Stimulated activated CD8-positive, alpha-beta memory T cell treated with anti-CD3 and anti-CD28 coated beads, Interleukin-4, amount 100 ng/mL, for 4 hours (primary cell): Measurements from ENCODE around the gene CALD1.

Source experiments
- DNase-seq, 2 donors: peaks; one replicate each; pipeline ENCODE4 v3.0.0-alpha.2; 2020; ENCODE audit warnings: low read depth in 2 of 2, low spot score in 1 of 2

The CALD1 gene

DNA sequence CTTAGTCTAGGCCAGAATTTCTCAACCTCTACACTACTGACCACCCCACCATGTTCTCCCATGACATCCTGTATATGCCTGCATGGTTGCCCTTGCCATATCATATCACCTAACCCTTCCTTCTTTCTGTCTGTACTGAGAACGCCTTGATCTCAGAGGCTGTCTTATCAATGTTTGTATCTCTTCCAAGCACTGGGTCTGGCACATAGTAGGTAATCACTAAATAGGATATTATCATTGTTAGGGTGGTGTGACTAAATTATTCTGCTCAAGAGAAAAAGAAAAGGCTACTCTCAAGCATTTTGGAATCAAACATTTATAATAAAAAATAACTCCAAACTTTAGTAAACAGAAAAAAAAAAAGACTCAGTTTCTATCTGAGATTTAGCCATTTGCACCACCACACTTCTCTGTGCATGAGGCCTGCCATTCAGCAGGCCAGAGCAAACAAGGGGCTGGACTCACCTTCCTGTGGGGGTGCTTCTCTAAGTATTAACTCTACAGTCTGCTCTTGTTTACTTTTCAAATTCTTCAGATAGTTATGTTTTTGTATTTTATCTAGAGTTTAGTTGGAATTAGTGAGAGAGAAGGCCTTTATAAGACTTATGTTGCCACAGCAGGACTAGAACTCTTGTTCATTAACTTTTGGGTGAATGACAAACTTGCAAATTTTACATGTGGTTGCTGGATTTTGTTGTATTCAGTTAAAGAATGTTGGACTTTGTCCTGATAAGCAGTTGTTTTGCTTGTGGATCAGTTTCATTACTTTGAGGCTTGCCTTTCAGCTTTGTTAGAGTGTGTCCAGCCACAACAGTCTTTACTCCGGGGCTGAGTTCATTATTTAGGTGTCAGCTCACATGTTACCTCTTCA, 212.3 kb downstream of the CALD1 start:
- no peak for DNase-seq

DNA sequence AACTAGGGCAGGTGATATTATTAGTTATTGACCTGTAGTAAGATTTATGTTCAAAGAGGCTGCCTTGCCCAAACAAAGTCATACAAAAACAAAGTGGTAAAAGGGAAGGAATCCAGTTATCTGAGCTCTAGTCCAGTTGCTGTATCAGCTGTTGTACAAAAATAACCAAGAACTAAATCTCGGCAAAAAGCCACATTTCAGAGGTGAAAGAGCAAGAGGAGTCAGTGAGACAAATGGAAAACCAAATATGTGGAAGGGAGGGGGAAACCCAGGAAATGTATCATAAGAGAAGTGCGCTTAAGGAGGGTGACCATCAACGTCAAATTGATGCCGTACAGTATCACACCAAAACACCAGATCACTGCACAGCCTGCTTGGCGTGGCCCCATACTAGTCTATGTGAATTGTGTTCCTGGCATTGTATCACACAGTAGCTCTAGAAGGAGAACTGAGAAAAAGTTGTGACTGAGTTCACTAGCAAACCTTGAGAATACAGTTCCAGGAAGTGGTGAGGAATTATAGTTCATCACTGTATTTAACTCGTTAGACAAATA, 213.3 kb downstream of the CALD1 start:
- DNase-seq = no peak

DNA sequence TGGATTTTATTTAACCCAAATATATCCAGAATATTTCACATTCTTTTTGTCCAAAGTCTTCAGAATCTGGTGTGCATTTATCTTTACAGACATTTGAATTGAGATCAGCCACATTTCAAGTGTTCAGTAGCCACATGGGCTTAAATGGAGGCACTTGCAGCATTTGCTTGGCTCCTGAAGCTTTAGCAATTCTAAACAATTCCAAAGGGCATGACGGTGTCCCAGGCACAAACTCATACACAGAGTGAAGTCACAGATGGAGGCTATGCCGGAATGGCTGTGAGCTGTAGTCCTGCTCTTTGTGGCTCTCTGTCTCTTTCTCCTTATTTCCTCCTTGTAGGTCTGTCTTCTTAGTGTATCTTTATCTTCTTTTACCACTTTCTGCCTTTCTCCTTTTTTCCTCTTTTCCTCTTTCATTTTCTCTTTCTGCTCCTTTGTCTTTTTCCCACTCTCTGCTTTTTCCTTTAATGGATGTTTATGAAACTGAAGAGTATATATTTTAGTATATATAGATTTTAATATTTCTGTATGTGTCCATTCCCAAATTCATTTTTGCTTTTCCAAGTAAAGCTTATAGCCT, 214.5 kb downstream of the CALD1 start:
- no peak for DNase-seq

DNA sequence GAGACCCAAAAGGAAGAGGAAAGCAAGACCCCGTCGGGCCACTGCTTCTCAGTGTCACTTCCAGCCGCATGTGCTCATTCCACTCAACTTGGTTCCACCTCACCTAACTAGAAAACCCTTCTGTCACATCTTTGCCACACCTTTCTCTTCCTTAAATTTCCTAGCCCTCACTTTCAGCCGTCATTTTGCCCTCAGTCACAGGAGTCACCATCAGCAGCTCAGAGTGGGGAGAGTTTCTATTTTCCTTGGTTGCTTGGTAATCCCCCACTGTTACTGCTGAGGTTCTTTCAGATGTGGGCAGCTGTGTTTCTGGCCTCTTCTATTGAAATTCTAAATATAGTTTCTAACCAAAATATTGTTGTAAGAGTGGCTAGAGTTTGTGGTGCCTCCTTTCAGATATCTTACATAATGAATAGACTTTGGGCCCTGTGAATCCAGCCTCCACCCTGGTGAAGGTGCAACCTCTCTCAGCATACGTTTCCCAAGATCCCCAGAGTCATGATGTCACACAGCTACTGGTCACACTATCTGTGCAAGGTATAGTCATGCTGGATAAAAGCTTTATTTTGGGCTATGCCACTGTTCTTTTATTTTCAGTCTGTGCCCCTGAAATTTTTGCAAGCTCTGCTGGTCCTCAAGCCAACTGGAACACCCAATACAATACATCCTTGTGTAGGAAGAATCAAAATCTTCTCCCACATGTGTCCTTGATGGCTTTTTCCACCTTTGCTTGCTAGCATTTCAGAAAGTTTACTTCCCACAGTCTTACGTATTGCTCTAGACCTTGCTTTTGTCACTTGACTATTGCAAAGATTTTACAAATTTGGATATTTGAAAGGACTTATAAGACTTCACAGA, 216.0 kb downstream of the CALD1 start:
- DNase-seq = no peak

DNA sequence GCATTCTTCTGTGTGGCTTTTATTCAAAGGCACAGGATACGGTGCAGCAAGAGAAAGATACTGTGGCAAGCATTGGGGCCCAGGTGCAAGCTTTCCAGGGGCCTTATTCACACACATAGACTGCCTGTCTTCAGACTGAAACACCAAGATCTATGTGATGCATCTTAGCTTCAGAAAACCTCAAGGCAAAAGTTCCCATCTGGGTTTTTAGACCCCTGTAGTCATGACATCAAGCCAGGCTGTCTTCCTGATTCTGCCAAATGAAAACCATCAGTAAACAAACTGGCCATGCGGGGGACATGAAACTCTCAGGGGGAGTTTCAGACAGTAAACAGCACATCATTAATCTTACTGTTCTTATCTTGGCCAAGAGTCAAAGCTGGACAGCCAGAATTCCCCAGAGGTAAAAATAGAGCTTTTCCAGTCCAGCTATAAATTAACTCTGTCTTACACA, 216.7 kb downstream of the CALD1 start:
- DNase-seq = no peak

DNA sequence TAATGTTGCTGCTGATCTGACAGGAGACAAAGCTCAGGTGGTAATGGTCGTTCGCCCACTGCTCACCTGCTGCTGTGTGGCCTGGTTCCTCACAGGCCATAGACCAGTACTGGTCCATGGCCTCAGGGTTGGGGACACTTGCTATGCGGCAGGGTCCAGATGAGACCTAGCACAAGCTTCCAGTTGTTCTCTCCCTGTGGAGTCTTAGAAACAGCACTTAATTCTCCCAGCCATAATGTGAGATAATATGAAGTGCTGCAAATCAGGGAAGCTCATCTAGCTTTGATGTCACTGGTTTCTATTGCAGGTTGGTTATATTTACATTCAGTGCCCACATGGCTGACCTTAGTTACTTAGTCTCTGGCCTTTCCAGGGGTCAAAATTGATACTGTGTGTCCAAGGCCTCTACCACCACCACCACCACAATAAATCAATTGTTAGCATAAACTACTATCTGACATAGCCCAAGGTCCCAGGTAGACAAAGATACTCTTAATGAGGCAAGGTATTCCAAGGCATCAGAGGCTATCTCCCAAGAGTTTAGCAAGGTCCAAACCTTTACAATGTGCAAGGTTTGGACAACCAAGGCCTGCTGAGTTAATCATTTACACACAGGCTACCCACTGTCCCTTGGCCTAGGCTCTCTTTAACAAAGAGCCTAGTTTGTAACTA, 217.9 kb downstream of the CALD1 start:
- no peak for DNase-seq

DNA sequence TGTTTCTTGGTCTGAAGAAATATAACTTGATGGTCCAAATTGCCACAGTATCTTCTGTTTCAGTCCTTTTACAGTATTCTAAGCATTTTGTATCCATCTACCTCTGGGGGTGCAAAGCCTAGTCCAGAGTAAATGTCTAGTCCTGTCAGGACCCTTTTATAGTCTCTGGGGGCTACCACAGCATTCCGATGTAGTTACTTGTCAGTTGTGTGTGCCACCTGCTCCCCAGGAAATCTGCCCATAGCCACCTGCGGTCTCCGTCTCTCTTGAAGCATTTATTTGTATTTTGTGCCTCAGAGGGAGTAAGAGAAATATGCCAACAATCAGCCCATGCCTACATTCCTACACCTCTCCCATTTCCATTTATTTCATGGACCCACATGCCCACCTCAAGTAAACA, 219.7 kb downstream of the CALD1 start:
- no peak for DNase-seq

DNA sequence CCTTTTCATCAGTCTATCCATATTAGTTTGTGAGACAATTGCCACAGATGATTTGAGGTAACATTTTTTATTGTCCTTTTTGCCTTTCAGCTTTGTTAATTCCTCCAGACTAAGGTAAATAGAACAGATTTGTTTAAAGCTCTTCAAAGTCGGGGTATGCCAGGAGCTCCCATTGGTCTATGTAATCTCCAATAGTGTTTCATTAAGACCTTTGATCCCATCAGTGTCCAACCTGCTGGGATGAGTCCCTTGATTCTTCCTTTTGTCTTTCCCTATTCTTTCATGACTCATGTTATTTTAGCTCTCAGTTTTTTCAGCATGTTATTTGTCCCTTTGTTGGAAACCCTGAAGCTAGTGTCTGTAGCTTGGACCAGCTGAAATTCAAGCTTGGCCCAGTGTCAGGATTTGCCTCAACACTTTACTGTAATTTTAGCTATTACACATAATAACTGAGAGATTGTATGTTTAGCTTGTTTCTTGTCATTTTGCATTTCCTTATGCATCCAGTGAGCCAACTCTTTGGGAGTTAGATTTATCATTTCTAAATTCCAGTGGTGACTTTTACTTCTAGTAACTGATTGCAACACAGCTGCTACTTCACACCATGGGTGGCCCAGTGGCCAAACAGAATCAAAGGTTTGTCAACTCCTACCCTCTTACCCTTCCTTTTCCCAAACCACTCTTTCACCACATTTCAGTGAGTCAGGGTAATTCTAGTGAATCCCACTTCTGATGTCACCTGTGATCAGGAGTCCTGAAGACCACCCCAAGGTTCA, 222.1 kb downstream of the CALD1 start:
- DNase-seq = no peak

DNA sequence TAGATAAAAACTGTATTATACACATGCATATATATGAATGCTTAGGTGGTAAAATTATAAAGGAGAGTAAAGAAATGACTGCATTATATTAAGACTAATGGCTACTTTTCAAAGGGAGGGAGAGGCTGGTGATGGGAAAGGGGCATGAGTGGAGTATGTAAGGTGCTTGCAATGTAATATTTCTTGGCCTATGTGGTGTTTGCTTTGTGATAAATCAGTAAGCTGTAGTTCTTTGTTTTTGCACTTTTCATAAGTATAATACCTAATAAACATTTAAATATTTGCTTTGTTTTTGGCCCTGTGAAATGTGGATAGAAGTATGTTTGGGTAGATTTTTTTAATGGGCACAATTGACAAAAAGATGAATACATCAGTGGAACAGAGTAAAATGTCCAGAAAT, 232.8 kb downstream of the CALD1 start:
- no peak for DNase-seq
